Measurements from ENCODE around the gene HSF4. TPM values are rescaled to one million over a fixed set of nuclear protein-coding genes. Genes with fewer than 3 reads are reported as not detected.
A peak's percentile ranks its signal among the peaks of the same experiment; 100 is the strongest.

Gene HSF4
- total RNA-seq, 1 donor from 2014 or later, result 0.63 TPM

GRCh38 chr16:67195676-67196075 is 31.1 kb downstream of the HSF4 start:
- TF ChIP-seq, protein P1, sequence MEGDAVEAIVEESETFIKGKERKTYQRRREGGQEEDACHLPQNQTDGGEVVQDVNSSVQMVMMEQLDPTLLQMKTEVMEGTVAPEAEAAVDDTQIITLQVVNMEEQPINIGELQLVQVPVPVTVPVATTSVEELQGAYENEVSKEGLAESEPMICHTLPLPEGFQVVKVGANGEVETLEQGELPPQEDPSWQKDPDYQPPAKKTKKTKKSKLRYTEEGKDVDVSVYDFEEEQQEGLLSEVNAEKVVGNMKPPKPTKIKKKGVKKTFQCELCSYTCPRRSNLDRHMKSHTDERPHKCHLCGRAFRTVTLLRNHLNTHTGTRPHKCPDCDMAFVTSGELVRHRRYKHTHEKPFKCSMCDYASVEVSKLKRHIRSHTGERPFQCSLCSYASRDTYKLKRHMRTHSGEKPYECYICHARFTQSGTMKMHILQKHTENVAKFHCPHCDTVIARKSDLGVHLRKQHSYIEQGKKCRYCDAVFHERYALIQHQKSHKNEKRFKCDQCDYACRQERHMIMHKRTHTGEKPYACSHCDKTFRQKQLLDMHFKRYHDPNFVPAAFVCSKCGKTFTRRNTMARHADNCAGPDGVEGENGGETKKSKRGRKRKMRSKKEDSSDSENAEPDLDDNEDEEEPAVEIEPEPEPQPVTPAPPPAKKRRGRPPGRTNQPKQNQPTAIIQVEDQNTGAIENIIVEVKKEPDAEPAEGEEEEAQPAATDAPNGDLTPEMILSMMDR (conservative IDR thresholded peaks at IDR 0.05; ENCODE audit: low read depth, low read length), result no peak
- no peak overlapping the region for H3K4me3 ChIP-seq (ENCODE audit: low read depth, low read length)
- DNase-seq (ENCODE audit: low read depth), result no peak

GRCh38 chr16:67196881-67197280 is 32.3 kb downstream of the HSF4 start:
- no peak for DNase-seq (ENCODE audit: low read depth)
- H3K4me3 ChIP-seq (ENCODE audit: low read depth, low read length), result no peak overlapping the region
- TF ChIP-seq, protein P1 (conservative IDR thresholded peaks at IDR 0.05; ENCODE audit: low read depth, low read length), result no peak

GRCh38 chr16:67197704-67198103 is 33.2 kb downstream of the HSF4 start:
- no peak for DNase-seq (ENCODE audit: low read depth)

GRCh38 chr16:67198238-67198734 is 33.7 kb downstream of the HSF4 start:
- no peak for DNase-seq (ENCODE audit: low read depth)
- TF ChIP-seq, protein P1 (conservative IDR thresholded peaks at IDR 0.05; ENCODE audit: low read depth, low read length), result peak; percentile 94

More at GRCh38 chr16:67197704-67198103, 33.2 kb downstream of the HSF4 start:
- H3K4me3 ChIP-seq (ENCODE audit: low read depth, low read length), result no peak overlapping the region
- TF ChIP-seq, protein P1 (conservative IDR thresholded peaks at IDR 0.05; ENCODE audit: low read depth, low read length), result no peak

GRCh38 chr16:67199011-67199807 is 34.7 kb downstream of the HSF4 start, which contains the start of gene ELMO3:
TSS of gene ELMO3 (plus strand) at chr16:67199131. CDS start at chr16:67199327, 196 bp downstream.
- DNase-seq (ENCODE audit: low read depth), result no peak
- H3K4me3 ChIP-seq (ENCODE audit: low read depth, low read length), result peak within 1 kb of the TSS; percentile 43
- TF ChIP-seq, protein P1 (conservative IDR thresholded peaks at IDR 0.05; ENCODE audit: low read depth, low read length), result peak; percentile 60

More at GRCh38 chr16:67198238-67198734, 33.7 kb downstream of the HSF4 start:
- no peak overlapping the region for H3K4me3 ChIP-seq (ENCODE audit: low read depth, low read length)

DNA sequence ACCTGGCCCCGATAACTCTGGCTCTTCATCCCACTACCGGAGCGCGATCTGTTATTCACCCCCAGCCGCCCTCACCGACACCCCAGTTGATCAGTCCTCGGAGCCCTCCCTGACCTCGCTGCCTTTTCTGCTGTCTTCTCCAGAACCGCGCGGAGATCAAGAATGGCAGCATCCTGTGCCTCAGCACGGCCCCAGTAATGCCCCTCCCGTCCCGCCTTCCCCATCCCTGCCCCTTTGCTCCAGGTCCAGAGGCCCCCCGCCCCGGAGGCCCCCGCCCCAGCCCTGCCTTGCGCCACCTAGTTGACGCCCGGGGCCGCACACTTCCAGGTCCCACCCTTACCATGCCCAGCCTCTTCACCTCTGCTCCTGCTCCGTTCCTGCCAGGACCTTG is 35.3 kb downstream of the HSF4 start:
- TF ChIP-seq, protein P1 (conservative IDR thresholded peaks at IDR 0.05; ENCODE audit: low read depth, low read length), result no peak
- DNase-seq (ENCODE audit: low read depth), result no peak
- peak overlapping the region; percentile 43 for H3K4me3 ChIP-seq (ENCODE audit: low read depth, low read length)
